Activated T-helper 9 cell treated with anti-CD3 and anti-CD28 coated beads, Interleukin-2, amount 50 U/mL, for 16 hours (primary cell): ENCODE measurements around the gene NAA80.
"Not testable (repeated sequence)": the region's sequence is repeated elsewhere in the genome, so short reads cannot be mapped to it uniquely, and the experiment has no call there.

ENCODE experiments used
- DNase-seq: peaks from one replicate; pipeline ENCODE4 v3.0.0-alpha.2; 2020; ENCODE audit warnings: low read depth

Gene NAA80

DNA sequence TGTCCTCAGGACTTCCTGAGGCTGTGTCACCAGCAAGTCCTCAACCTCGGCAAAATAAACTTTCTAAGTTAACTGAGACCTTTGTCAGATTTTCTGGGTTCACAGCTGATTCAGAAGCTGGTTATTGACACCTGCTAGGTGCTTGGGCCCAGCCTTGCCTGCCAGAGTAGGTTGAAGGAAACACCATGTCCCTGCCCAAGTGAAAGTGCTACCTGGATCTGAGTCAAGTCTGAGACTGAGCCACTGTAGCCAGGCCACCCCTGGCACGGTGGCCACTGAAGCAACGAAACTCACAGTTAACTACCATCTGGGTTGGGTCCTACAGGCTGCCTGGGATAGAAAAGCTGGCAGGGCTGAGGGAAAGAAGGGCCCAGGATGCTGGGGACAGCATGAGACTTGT is 15.1 kb upstream of the NAA80 start:
- DNase-seq, result no peak

DNA sequence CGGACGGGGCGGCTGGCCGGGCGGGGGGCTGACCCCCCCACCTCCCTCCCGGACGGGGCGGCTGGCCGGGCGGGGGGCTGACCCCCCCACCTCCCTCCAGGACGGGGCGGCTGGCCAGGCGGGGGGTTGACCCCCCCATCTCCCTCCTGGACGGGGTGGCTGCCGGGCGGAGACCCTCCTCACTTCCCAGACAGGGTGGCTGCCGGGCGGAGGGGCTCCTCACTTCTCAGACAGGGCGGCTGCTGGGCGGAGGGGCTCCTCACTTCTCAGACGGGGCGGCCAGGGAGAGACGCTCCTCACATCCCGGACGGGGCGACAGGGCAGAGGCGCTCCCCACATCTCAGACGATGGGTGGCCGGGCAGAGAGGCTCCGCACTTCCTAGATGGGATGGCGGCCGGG is 12.8 kb upstream of the NAA80 start:
- DNase-seq, result not testable (repeated sequence)

DNA sequence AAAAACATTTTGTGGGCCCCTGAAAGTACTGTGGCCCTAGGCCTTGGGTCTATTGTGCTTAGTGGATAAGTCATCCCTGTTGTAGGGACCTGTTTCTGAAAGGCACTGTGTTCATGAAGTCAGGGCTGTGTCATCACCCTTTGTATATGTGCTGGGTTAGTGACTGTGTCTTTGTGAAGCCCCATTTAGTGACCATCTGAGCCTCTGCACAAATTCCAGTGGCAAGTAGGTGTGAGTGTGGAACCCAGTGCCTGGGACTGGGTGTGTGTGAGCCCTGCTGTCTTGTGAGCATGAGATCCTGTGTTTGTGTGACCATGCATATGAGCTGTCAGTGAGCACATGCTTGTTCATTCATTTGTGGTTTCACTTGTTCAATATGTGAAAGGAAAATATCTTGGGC is 5.4 kb upstream of the NAA80 start:
- DNase-seq, result no peak

- no peak for DNase-seq
Observed at GRCh38 chr3:50303013-50303815, 4.0 kb upstream of the NAA80 start, which contains the start of gene HYAL1. TSS of gene HYAL1 (minus strand) at chr3:50303574. CDS start at chr3:50302956, 618 bp downstream.

DNA sequence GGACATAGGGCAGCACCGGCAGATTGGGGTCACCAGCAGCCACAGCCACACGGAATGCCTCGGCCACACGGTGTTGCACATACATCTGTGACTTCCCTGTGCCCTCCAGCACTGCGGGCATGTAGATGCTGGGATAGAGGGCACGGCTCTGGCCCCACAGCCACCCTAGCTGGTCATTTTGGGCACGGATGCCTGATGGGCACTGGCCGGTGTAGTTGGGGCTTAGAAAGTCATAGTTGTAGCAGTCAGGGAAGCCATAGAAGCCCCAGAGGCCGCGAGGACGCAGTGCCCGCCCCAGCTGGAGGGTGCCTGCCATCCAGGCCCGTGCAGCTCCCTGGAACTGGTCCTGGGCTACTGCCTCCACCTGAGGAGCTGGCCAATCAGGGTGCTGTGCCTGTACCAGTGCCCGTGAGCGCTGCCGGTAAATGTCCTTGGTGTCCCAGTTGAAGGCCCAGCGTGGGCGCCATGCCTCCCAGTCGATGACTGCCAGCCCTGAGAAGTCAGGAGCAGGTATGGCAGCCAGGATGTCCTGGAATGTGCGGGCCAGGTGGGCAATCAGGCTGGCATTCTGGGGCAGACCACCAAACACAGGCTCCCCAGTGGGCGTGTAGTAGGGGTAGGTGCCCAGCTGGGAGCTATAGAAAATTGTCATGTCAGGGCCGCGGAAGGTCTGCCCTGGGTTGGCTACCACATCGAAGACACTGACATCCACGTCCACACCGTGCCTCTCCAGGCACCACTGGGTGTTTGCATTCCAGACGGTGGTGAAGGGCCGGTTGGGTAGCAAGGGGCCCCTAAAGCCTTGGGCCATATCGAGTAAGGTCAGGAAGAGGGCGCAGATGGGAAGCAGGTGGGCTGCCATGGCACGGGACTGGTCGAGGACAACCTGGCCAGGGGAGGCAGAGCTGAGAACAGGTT is 3.1 kb upstream of the NAA80 start:
- no peak for DNase-seq

DNA sequence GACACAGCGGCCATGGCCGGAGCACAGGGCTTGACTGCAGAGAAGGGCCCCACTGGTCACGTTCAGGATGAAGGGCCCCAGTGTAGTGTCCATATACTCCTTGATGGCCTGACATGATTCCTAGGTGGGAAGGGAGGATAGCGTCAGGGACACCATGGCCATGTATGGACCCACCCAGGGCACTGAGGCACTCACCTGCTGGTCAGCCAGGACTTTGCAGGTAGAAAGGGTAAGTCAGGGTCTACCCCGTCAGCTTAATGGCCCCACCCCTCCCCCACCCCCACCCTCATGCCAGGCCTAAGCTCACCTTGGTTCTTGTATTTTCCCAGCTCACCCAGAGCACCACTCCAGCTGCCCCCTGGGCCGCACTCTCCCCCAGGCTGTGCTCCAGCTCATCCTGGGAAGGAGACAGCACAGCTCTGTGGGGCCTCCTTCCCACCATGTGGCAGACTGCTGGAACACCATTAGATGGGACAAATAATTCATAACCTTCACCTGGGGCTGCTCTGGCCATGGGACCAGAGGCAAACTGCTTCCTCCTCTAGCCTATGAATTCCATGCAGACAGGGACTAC is 1.6 kb upstream of the NAA80 start:
- no peak for DNase-seq

GRCh38 chr3:50299929-50300680 is 900 bp upstream of the NAA80 start:
- DNase-seq, result no peak

GRCh38 chr3:50299638-50299928 is 378 bp upstream of the NAA80 start:
- DNase-seq, result no peak

DNA sequence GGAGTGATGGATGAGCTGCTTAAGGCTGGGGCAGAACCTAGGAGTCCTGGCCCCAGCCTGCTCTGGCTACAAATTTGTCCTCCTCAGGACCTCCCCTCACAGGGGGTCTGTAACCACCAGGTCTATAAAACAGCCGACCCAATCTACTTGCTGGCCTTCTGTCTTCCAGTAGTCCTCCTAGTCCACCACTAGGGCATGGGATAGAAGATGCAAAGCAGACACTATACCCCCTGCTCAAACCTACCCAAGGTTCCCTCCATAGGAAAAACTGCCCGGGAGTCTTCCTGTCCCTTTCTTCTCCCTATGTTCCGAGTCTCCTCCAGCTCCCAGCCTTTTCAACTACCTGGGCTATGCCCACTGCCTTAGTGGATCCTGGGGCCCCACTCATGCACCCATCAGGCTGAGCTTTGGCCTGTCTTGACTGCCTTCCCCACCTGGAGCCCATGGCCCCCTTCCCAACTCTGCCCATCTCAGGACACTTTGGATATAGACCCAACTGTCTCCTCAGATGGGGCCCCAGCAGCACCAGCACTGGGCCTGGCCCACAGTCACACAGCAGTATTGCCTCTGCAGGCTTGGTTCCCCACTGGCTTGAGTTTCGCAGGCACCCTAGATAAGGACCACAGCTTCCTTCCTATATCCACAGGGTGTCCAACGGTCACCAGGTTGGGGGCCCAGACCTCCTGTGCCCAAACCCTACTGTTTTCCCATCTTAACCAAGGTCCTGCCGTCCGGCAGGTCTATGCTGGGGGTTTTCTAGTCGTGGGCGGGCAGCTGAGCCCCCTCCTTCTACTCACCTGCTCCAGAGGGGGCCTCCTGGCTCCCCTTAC is 1.1 kb downstream of the NAA80 start:
- DNase-seq, result no peak

DNA sequence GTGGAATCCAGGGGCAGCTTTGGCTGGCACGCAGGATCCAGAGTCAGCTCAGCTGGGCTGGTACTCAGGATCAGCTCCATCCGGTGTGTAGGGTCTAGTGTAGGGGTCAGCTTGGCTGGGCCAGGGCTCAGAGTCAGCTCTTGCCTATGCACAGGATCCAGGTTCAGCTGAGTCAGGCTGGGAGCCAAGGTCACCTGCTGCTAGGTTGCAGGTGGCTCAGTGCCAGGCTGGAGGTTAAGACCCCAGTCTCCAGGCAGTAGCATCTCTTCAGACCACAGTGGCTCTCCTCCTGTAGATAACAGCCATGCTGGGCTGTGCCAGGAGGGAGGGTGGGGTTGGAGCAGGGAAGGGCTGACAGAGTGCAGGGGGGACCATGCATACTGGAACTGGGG is 1.8 kb downstream of the NAA80 start:
- DNase-seq, result no peak

DNA sequence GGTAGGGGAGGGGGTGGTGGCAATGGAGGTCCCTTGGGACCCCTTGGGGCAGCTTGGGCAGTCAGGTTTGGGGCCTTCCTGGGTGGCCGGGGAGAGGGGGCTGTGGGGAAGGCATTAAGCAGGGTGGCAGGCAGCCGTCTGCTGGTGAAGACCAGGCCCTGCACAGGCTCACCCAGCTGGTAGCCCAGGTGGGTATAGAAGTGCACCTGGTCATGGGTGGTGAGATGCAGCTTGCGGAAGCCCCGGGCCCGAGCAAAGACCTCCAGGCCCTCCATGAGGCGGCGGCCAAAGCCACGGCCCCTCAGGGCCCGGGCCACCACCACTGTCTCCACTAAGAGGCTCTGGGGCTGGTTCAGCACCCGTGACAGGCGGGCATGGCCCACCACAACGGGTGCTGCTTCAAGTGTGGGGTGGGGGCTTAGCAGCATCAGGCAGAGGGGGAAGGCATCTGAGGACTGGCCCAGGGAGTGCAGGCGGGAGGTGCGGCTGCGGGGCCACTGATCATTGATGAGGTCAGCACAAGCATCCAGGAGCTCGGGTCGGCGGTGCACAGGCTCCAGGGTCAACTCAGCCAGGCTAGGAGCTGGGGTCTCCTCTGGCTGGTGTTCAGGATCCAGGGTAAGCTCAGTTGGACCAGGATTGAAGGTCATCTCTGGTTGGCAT is 2.4 kb downstream of the NAA80 start:
- DNase-seq, result no peak

DNA sequence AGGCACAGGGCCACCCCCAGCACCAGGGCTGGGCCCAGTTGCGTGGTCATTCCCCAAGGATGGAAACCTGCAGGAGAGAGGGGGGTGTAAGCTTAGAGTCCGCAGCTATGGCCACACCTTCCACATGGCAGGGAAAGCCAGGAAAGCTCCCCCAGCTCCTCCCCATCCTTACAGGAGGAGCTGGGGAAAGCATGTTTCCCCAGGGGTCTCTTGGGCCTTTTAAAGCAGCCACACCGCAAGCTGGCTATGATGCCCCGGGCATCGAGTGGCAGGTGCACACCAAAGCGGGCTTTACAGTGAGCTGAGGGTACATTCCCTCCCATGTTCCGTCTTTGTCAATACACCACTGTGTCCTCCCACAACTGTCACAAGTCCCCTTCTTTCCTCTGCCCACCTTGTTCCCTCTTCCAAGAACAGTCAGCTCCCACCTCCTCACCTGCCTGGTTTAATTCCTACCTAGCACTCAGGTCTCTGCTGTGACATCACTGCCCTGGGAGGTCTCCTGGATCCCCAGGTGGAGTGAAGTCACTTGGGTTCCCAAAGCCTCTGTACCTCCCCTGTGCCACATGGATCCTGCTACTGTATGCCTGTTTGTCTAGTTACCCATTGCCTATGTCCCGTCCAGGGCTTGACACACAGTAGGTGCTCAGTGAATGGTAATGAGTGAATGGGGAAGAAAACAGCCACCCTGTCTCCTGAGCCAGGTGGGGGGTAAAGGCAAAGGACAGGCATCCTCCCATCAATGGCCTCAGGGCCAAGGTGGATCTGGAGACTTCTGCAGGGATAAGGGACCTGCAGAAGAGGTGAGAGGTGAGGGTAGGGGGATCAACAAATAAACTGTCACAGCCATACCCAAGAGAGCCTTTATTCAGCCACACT is 3.4 kb downstream of the NAA80 start:
- DNase-seq, result no peak

GRCh38 chr3:50294492-50295403 is 4.5 kb downstream of the NAA80 start:
- DNase-seq, result no peak

GRCh38 chr3:50294089-50294488 is 5.1 kb downstream of the NAA80 start:
- DNase-seq, result no peak

- no peak for DNase-seq
Observed at GRCh38 chr3:50293079-50293801, 6.0 kb downstream of the NAA80 start.

DNA sequence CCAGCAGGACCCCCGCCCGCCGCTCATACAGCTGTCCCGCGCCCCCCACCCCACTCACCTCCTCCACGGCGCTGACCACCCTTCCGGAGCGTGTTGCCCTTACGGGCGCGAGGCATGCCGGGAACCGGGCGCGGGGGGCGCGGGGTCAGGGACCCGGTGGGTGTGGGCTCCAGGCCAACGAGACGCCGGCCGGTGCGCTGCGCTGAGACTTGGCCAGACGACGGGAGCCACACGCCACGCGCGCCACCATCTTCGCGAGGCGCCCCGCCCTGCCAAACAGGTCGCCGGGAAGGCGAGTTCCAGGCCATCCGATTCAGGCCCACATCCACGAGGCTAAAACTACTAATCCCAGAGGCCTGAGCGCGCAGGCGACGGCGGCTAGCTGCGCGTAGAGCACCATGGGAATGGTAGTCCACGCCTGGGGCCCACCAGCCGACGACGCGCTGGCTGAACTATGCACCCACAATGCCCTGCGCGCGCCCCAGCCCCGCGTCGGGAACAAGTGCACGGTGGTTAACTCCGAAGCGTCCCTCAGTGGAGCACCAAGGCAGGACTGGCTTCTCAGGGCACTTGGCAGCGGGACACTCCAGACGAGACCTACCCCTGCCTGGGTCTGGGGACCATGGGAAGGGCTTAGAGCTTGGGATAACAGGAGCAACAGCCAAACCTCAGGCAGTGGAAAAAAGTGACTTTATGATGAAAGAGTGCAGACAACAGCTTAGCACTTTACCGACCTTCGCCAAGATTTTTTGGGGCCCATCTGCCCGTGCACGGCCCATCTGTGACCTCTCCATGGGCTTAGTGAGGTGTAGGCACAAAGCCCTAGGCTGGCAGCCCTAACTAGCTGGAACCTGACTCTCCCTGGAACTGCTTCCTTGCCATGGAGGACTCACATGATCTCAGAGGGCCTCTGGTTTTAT is 6.8 kb downstream of the NAA80 start, which contains the start of gene IFRD2:
Gene IFRD2 (minus strand): TSS at position 271 of the 920 bp plus-strand sequence. CDS start 155 bp downstream, at position 116.
- DNase-seq, result peak; percentile 94

DNA sequence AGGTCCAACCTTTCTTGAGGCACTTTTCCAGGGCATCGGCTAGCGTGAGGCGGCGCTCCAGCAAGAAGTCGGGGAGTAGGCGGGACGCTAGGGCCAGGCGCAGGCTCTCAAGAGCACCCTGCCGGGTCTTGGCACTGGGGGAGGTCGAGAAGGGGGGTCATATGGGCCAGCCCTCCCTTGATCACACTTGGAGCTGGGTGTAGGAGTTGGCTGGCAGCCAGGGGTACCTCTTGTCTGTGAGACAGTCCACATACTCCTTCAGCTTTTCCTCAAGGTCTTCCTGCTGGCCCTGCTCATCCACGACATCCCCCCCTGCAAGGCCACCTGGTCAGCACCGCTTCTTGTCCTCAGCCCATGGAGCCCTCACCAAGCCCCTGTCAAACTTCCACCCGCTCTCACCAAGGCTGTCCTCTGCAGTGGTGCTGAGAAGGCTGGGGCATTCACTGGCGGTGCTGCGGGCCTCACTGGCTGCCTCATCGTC is 9.0 kb downstream of the NAA80 start:
- no peak for DNase-seq
